H1 (cell line): ENCODE measurements around the gene DPY19L1.

Experiments used
- CTCF ChIP-seq, 3 experiments: IDR thresholded peaks; 1 replicate in 2 of 3; 2 replicates in 1 of 3; pipeline versions ENCODE4 v1.5.1 to v1.6.1; 2011; ENCODE audit warnings: low read length in 3 of 3, mild to moderate bottlenecking in 3 of 3, inconsistent platforms in 2 of 3, low read depth in 1 of 3, moderate library complexity in 1 of 3; ENCODE audit not compliant: insufficient read depth in 1 of 3; ENCODE audit errors: control extremely low read depth in 1 of 3
- USF2 ChIP-seq: IDR thresholded peaks from 2 replicates; pipeline ENCODE4 v1.6.1; 2011; ENCODE audit warnings: low read length, improper control_type of control experiment

- TF ChIP-seq USF2 (no peak), CTCF (IDR thresholded peaks at IDR 0.05; ENCODE audit: control extremely low read depth in 1 of 3, insufficient read depth in 1 of 3, low read depth in 1 of 3, low read length in 3 of 3) (no peak)
These were observed 147.3 kb downstream of the DPY19L1 start for GRCh38 chr7:34889951-34890350.
